ENCODE data around the gene PEX7. TPM values are rescaled to one million over a fixed set of nuclear protein-coding genes. Genes with fewer than 3 reads are reported as not detected.

PEX7 gene
- total and polyA plus RNA-seq, 10 of the 15 experiments (the other 5 are each of a cell fraction or from before 2014, with no cell fraction given) = 0.58 to 12.4 (median 8.8) TPM

DNA sequence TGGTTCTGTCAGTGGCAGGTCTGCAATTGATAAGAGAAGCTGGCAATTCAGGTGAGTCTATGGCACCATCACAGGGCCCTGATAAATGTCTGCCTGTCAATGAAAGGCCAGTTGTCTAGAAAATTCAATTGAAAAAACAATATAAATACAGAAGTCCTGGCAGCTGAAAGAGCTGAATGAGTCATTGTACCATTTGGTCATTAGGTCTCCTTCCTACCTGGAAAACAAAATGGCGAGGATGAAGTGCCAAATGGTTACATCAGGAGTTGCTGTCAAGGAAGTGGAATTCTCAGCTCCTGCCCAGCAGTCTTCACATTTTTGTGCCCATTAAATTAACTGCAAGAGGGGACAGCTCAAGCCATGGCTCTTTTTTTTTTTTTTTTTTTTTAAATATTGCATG lies 37.7 kb downstream of the PEX7 start:
- H3K4me1 ChIP-seq (ENCODE audit: control insufficient read depth, insufficient read depth, low read length) = no peaks in the 10 kb centered on the region
- no peak for FAIRE-seq
- no peak overlapping the region for H3K9ac ChIP-seq (ENCODE audit: control insufficient read depth, insufficient read depth, low read length)
- no TSS peak for BruUV-seq (replicated peaks)
- ATAC-seq = no peak
- H3K36me3 ChIP-seq (ENCODE audit: control insufficient read depth in 2 of 2, insufficient read depth in 2 of 2, low read length in 1 of 2) = no peaks in the 10 kb centered on the region; a peak in 1 of 4 replicates
- H3K9me3 ChIP-seq (replicated peaks; ENCODE audit: control insufficient read depth, insufficient read depth, low read length) = no peaks in the 10 kb centered on the region
- no peak for DNase-seq (ENCODE audit: low read depth, low spot score)
- ChIA-PET SMC1A (ENCODE audit: uncharacterized antibody, unreplicated experiment) (no interaction called here), CTCF (interaction anchor here (0.6 kb wide), 1 partner anchor 1256 kb away, joined by 3 read pairs; no protein-coding TSS in a partner anchor), POLR2A (interaction anchor here (0.6 to 0.7 kb wide), 3 partner anchors 30 to 293 kb away, joined by 3 to 5 read pairs (median 4); no protein-coding TSS in a partner anchor), RAD21 (ENCODE audit: unreplicated experiment) (interaction anchor here (0.6 kb wide), 1 partner anchor 407 kb away, joined by 3 read pairs; no protein-coding TSS in a partner anchor)
- H3K27ac ChIP-seq (ENCODE audit: control insufficient read depth, insufficient read depth) = no peak overlapping the region
- no peak overlapping the region for H2AFZ ChIP-seq (ENCODE audit: control insufficient read depth, low read depth, low read length)
- H3K4me3 ChIP-seq = no peak overlapping the region
- 95% methylated on average over 1 of the region's 1 CpG for WGBS (ENCODE audit: insufficient coverage, insufficient replicate concordance, low lambda C conversion rate, missing lambda C conversion rate)
- no peaks in the 10 kb centered on the region for H3K79me2 ChIP-seq (ENCODE audit: control insufficient read depth, insufficient read depth, low read length)
- intact Hi-C loops (cut with micrococcal nuclease; ENCODE audit: unreplicated experiment) = no loop called here
- in situ Hi-C loops (cut with MboI) = no loop called here
- H3K27me3 ChIP-seq (replicated peaks in 1 of 2; ENCODE audit: control insufficient read depth in 2 of 2, insufficient read depth in 2 of 2, low read length in 1 of 2) = no peaks in the 10 kb centered on the region
- no peak overlapping the region for H3K4me2 ChIP-seq (ENCODE audit: control insufficient read depth, insufficient read depth)
- H4K20me1 ChIP-seq (ENCODE audit: control insufficient read depth, insufficient read depth) = no peaks in the 10 kb centered on the region
- TF ChIP-seq TCF7 (IDR thresholded peaks at IDR 0.05; ENCODE audit: borderline replicate concordance) = no peak
- TF ChIP-seq, protein P1, sequence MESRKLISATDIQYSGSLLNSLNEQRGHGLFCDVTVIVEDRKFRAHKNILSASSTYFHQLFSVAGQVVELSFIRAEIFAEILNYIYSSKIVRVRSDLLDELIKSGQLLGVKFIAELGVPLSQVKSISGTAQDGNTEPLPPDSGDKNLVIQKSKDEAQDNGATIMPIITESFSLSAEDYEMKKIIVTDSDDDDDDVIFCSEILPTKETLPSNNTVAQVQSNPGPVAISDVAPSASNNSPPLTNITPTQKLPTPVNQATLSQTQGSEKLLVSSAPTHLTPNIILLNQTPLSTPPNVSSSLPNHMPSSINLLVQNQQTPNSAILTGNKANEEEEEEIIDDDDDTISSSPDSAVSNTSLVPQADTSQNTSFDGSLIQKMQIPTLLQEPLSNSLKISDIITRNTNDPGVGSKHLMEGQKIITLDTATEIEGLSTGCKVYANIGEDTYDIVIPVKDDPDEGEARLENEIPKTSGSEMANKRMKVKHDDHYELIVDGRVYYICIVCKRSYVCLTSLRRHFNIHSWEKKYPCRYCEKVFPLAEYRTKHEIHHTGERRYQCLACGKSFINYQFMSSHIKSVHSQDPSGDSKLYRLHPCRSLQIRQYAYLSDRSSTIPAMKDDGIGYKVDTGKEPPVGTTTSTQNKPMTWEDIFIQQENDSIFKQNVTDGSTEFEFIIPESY (IDR thresholded peaks at IDR 0.05) = no peak
- TF ChIP-seq, protein P2, sequence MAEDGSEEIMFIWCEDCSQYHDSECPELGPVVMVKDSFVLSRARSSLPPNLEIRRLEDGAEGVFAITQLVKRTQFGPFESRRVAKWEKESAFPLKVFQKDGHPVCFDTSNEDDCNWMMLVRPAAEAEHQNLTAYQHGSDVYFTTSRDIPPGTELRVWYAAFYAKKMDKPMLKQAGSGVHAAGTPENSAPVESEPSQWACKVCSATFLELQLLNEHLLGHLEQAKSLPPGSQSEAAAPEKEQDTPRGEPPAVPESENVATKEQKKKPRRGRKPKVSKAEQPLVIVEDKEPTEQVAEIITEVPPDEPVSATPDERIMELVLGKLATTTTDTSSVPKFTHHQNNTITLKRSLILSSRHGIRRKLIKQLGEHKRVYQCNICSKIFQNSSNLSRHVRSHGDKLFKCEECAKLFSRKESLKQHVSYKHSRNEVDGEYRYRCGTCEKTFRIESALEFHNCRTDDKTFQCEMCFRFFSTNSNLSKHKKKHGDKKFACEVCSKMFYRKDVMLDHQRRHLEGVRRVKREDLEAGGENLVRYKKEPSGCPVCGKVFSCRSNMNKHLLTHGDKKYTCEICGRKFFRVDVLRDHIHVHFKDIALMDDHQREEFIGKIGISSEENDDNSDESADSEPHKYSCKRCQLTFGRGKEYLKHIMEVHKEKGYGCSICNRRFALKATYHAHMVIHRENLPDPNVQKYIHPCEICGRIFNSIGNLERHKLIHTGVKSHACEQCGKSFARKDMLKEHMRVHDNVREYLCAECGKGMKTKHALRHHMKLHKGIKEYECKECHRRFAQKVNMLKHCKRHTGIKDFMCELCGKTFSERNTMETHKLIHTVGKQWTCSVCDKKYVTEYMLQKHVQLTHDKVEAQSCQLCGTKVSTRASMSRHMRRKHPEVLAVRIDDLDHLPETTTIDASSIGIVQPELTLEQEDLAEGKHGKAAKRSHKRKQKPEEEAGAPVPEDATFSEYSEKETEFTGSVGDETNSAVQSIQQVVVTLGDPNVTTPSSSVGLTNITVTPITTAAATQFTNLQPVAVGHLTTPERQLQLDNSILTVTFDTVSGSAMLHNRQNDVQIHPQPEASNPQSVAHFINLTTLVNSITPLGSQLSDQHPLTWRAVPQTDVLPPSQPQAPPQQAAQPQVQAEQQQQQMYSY (CRISPR knock-in tag; IDR thresholded peaks at IDR 0.05) = no peak
- TF ChIP-seq HCFC1 (IDR thresholded peaks at IDR 0.05; ENCODE audit: low read length) = no peak
- TF ChIP-seq, protein P3, sequence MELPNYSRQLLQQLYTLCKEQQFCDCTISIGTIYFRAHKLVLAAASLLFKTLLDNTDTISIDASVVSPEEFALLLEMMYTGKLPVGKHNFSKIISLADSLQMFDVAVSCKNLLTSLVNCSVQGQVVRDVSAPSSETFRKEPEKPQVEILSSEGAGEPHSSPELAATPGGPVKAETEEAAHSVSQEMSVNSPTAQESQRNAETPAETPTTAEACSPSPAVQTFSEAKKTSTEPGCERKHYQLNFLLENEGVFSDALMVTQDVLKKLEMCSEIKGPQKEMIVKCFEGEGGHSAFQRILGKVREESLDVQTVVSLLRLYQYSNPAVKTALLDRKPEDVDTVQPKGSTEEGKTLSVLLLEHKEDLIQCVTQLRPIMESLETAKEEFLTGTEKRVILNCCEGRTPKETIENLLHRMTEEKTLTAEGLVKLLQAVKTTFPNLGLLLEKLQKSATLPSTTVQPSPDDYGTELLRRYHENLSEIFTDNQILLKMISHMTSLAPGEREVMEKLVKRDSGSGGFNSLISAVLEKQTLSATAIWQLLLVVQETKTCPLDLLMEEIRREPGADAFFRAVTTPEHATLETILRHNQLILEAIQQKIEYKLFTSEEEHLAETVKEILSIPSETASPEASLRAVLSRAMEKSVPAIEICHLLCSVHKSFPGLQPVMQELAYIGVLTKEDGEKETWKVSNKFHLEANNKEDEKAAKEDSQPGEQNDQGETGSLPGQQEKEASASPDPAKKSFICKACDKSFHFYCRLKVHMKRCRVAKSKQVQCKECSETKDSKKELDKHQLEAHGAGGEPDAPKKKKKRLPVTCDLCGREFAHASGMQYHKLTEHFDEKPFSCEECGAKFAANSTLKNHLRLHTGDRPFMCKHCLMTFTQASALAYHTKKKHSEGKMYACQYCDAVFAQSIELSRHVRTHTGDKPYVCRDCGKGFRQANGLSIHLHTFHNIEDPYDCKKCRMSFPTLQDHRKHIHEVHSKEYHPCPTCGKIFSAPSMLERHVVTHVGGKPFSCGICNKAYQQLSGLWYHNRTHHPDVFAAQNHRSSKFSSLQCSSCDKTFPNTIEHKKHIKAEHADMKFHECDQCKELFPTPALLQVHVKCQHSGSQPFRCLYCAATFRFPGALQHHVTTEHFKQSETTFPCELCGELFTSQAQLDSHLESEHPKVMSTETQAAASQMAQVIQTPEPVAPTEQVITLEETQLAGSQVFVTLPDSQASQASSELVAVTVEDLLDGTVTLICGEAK (IDR thresholded peaks at IDR 0.05; ENCODE audit: borderline replicate concordance) = no peak
- TF ChIP-seq RB1 (IDR thresholded peaks at IDR 0.05; ENCODE audit: borderline replicate concordance) = no peak
- no peak for TF ChIP-seq POLR2AphosphoS2 (IDR thresholded peaks at IDR 0.05; ENCODE audit: low read depth, low read length)
- TF ChIP-seq FOXM1 (IDR thresholded peaks at IDR 0.05; ENCODE audit: low read depth, low read length) = no peak
- TF ChIP-seq, protein P4, sequence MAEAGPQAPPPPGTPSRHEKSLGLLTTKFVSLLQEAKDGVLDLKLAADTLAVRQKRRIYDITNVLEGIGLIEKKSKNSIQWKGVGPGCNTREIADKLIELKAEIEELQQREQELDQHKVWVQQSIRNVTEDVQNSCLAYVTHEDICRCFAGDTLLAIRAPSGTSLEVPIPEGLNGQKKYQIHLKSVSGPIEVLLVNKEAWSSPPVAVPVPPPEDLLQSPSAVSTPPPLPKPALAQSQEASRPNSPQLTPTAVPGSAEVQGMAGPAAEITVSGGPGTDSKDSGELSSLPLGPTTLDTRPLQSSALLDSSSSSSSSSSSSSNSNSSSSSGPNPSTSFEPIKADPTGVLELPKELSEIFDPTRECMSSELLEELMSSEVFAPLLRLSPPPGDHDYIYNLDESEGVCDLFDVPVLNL (IDR thresholded peaks at IDR 0.05; ENCODE audit: low read depth, low read length) = no peak
- TF ChIP-seq RAD51 (IDR thresholded peaks at IDR 0.05) = no peak
- no peak for TF ChIP-seq NFYB (IDR thresholded peaks at IDR 0.05; ENCODE audit: insufficient read depth, low read depth, low read length)
- no peak for TF ChIP-seq RAD21 (IDR thresholded peaks at IDR 0.05; ENCODE audit: insufficient read depth, low read depth, low read length)
- no peak for TF ChIP-seq ZNF207 (IDR thresholded peaks at IDR 0.05; ENCODE audit: borderline replicate concordance)
